Measurements from ENCODE around the gene SYN1.

The SYN1 gene

DNA sequence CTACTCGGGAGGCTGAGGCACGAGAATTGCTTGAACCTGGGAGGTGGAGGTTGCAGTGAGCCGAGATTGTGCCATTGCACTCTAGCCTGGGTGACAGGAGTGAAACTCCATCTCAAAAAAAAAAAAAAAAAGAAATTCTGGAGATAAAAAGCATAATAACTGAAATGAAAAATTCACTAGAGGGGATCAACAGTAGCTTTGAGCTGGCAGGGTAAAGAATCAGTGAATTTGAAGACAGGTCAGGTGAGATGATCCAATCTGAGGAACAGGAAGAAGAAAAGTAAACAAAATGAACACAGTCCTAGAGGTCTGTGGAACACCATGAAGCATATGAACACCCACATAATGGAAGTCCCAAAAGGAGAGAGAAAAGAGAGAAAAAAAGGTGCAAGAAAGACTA, 22.4 kb downstream of the SYN1 start:
- no peaks in the 10 kb centered on the region for H3K4me1 ChIP-seq (ENCODE audit: low read length)
- no peaks in the 10 kb centered on the region for H4K20me1 ChIP-seq (ENCODE audit: insufficient read depth, low read length)
- no peak overlapping the region for H3K27ac ChIP-seq (ENCODE audit: low read length)
- H3K9me3 ChIP-seq (ENCODE audit: insufficient read depth, low read length): no peaks in the 10 kb centered on the region
- no peak for TF ChIP-seq EZH2phosphoT487 (IDR thresholded peaks at IDR 0.05; ENCODE audit: low read depth)
- TF ChIP-seq, protein P1, sequence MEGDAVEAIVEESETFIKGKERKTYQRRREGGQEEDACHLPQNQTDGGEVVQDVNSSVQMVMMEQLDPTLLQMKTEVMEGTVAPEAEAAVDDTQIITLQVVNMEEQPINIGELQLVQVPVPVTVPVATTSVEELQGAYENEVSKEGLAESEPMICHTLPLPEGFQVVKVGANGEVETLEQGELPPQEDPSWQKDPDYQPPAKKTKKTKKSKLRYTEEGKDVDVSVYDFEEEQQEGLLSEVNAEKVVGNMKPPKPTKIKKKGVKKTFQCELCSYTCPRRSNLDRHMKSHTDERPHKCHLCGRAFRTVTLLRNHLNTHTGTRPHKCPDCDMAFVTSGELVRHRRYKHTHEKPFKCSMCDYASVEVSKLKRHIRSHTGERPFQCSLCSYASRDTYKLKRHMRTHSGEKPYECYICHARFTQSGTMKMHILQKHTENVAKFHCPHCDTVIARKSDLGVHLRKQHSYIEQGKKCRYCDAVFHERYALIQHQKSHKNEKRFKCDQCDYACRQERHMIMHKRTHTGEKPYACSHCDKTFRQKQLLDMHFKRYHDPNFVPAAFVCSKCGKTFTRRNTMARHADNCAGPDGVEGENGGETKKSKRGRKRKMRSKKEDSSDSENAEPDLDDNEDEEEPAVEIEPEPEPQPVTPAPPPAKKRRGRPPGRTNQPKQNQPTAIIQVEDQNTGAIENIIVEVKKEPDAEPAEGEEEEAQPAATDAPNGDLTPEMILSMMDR (IDR thresholded peaks at IDR 0.05; ENCODE audit: low read depth, low read length): no peak
- H3K79me2 ChIP-seq (ENCODE audit: low read length): no peaks in the 10 kb centered on the region
- no peaks in the 10 kb centered on the region for H3K36me3 ChIP-seq (replicated peaks; ENCODE audit: low read depth, low read length)
- no peak overlapping the region for H2AFZ ChIP-seq (ENCODE audit: low read depth, low read length)
- no peaks in the 10 kb centered on the region; the same call in 1 of the 2 replicates for H3K27me3 ChIP-seq (ENCODE audit: low read depth, low read length)
- no peak overlapping the region for H3K4me3 ChIP-seq (ENCODE audit: low read length)
- H3K9ac ChIP-seq (ENCODE audit: low read length): no peak overlapping the region
- no peak overlapping the region for H3K4me2 ChIP-seq (ENCODE audit: low read length)

GRCh38 chrX:47596256-47596655, 23.4 kb downstream of the SYN1 start:
- Histone ChIP-seq H3K36me3 (replicated peaks; ENCODE audit: low read depth, low read length) (no peaks in the 10 kb centered on the region), H3K79me2 (ENCODE audit: low read length) (no peaks in the 10 kb centered on the region), H3K27ac (ENCODE audit: low read length) (no peak overlapping the region), H2AFZ (ENCODE audit: low read depth, low read length) (no peak overlapping the region), H3K4me3 (ENCODE audit: low read length) (no peak overlapping the region), H3K9ac (ENCODE audit: low read length) (no peak overlapping the region), H3K27me3 (ENCODE audit: low read depth, low read length) (no peaks in the 10 kb centered on the region; the same call in 1 of the 2 replicates), H3K4me2 (ENCODE audit: low read length) (no peak overlapping the region), H4K20me1 (ENCODE audit: insufficient read depth, low read length) (no peaks in the 10 kb centered on the region), H3K9me3 (ENCODE audit: insufficient read depth, low read length) (no peaks in the 10 kb centered on the region), H3K4me1 (ENCODE audit: low read length) (no peaks in the 10 kb centered on the region)
- TF ChIP-seq, protein P1 (IDR thresholded peaks at IDR 0.05; ENCODE audit: low read depth, low read length): no peak
- no peak for TF ChIP-seq EZH2phosphoT487 (IDR thresholded peaks at IDR 0.05; ENCODE audit: low read depth)

DNA sequence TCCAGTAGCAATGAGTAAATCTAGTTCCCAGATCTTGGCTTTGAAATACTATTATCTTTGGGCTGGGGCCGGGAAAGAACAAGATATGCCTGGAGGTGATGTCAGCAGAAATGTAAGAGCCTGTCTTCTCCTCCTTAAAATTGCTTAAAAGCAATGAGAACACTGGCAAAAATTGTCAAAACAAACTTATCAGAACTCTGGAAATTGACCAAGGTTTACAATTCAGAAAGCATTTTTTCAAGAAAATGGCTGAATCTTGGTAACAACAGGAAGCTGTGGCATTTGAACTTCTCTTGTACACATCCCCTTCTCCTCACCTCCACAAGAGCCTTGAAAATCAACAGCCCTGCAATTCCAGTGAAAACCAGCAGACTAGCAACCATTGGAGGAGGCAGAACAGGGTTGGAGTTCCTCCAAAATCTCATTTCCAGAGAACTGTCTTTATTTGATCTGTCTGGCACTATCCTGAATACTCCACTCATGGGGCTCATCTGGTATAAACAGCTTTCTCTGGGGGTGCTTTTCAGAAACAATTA, 23.9 kb downstream of the SYN1 start:
- Histone ChIP-seq H3K36me3 (replicated peaks; ENCODE audit: low read depth, low read length) (no peaks in the 10 kb centered on the region), H3K27me3 (ENCODE audit: low read depth, low read length) (no peaks in the 10 kb centered on the region; the same call in 1 of the 2 replicates), H3K9me3 (ENCODE audit: insufficient read depth, low read length) (no peaks in the 10 kb centered on the region), H3K4me3 (ENCODE audit: low read length) (no peak overlapping the region), H3K27ac (ENCODE audit: low read length) (no peak overlapping the region), H3K79me2 (ENCODE audit: low read length) (no peaks in the 10 kb centered on the region), H3K9ac (ENCODE audit: low read length) (no peak overlapping the region), H4K20me1 (ENCODE audit: insufficient read depth, low read length) (no peaks in the 10 kb centered on the region), H3K4me1 (ENCODE audit: low read length) (no peaks in the 10 kb centered on the region), H2AFZ (ENCODE audit: low read depth, low read length) (no peak overlapping the region), H3K4me2 (ENCODE audit: low read length) (no peak overlapping the region)
- TF ChIP-seq EZH2phosphoT487 (IDR thresholded peaks at IDR 0.05; ENCODE audit: low read depth): no peak
- TF ChIP-seq, protein P1 (IDR thresholded peaks at IDR 0.05; ENCODE audit: low read depth, low read length): no peak

DNA sequence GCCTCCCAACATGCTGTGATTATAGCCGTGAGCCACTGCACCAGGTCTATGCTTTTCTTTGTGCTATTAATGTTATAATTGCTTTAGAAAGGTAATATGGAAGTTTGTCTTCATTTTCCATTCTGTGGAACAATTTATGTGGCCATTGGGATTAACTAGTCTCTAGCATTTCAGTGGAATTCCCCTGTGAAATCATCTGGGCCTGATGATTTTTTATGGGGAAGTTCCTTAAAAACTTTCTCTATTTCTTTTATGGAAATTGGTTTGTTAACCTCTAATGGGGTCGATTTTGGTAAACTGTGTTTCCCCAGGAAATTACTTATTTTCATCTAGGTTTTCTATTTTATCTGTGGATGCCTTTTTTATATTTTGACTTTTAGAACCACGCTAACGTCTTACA, 26.1 kb downstream of the SYN1 start:
- no peak overlapping the region for H3K9ac ChIP-seq (ENCODE audit: low read length)
- H3K4me2 ChIP-seq (ENCODE audit: low read length): no peak overlapping the region
- no peaks in the 10 kb centered on the region for H3K9me3 ChIP-seq (ENCODE audit: insufficient read depth, low read length)
- H4K20me1 ChIP-seq (ENCODE audit: insufficient read depth, low read length): no peaks in the 10 kb centered on the region
- no peaks in the 10 kb centered on the region for H3K4me1 ChIP-seq (ENCODE audit: low read length)
- no peak overlapping the region for H3K27ac ChIP-seq (ENCODE audit: low read length)
- TF ChIP-seq EZH2phosphoT487 (IDR thresholded peaks at IDR 0.05; ENCODE audit: low read depth): no peak
- TF ChIP-seq, protein P1 (IDR thresholded peaks at IDR 0.05; ENCODE audit: low read depth, low read length): no peak
- H3K36me3 ChIP-seq (replicated peaks; ENCODE audit: low read depth, low read length): no peaks in the 10 kb centered on the region
- no peaks in the 10 kb centered on the region; the same call in 1 of the 2 replicates for H3K27me3 ChIP-seq (ENCODE audit: low read depth, low read length)
- H3K79me2 ChIP-seq (ENCODE audit: low read length): no peaks in the 10 kb centered on the region
- H3K4me3 ChIP-seq (ENCODE audit: low read length): no peak overlapping the region
- H2AFZ ChIP-seq (ENCODE audit: low read depth, low read length): no peak overlapping the region
